Measurements from ENCODE around the gene SPCS2. TPM values are rescaled to one million over a fixed set of nuclear protein-coding genes. Genes with fewer than 3 reads are reported as not detected.

SPCS2 gene
- 62.5 TPM for total RNA-seq

DNA sequence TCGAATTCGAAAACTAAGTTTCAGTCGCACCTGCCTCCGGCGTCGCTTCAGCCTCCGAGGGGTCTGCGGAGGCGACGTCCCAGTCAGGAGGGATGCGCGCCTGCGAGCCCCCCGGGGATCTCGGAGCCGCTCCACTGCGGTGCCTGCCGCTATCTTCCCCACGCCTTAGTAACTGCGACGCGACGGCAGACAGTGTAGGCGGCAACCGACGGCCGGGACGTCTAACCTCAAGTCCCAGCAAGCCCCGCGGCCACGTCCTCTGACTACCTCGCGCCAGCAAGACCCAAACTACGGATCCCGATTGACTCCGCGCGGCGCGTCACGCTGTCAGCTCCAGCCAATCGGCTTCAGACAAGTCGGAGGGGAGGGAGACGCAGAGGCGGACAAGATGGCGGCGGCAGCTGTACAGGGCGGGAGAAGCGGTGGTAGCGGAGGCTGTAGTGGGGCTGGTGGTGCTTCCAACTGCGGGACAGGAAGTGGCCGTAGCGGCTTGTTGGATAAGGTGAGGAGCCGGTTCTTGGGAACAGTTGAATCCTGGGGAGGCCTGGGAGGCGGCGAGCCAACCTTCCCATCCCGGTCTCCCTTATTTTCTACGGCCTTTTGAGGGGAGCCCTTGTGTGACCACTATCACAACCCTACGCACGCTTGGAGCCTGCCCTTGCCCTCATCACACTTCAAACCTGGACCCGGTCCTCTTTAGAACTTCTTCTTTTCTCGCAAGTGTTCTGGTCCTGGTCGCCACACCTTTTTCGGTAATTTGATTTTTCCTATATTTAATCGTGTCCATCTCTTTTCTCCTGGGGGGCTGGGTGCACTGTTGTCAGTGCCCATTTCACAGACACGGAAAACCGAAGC, at the start of gene SPCS2, which contains the start of gene XRRA1:
Gene SPCS2, plus strand, starts transcription at position 369 of the 855 bp plus-strand sequence. Its CDS starts 20 bp downstream, at position 389.
Gene XRRA1, minus strand, starts transcription at position 194 of the 855 bp plus-strand sequence. CDS start 8,213 bp downstream, outside the sequence.

GRCh38 chr11:74988541-74989259, 39.6 kb downstream of the SPCS2 start, which contains the start of gene NEU3:
NEU3 (plus strand) TSS chr11:74988933; CDS start chr11:74989061, 128 bp downstream.

Small RNA genes lying within 50 kb of the gene (small RNA-seq; reads per million reads assigned to genes)
- gene RNU6-216P = not detected

Other genes with a start within 250 kb of the SPCS2 start
- gene CHRDL2, start 217.8 kb upstream of the SPCS2 start, total RNA-seq = not detected
- 32.1 TPM for gene RNF169, start 200.4 kb upstream of the SPCS2 start, total RNA-seq
- 12.7 TPM for gene XRRA1, start 175 bp upstream of the SPCS2 start, total RNA-seq
- gene NEU3, start 39.7 kb downstream of the SPCS2 start, total RNA-seq = 23.3 TPM
- not detected for gene OR2AT4, start 147.6 kb downstream of the SPCS2 start, total RNA-seq
- 18.0 TPM for gene SLCO2B1, start 201.8 kb downstream of the SPCS2 start, total RNA-seq